ENCODE results near the gene ERCC2.

The ERCC2 gene

GRCh38 chr19:45303269-45304060, 66.9 kb downstream of the ERCC2 start:
- DNase-seq (ENCODE audit: low read depth) = no peak

GRCh38 chr19:45302416-45302815, 68.0 kb downstream of the ERCC2 start:
- no peak for DNase-seq (ENCODE audit: low read depth)
